GDM1 (cell line): ENCODE results near the gene ATP2A3.

Experiments
- DNase-seq: peaks from one replicate; lab custom pipeline; 2025; lab: John Stamatoyannopoulos, UW

The ATP2A3 gene

GRCh38 chr17:3890082-3890877 is 74.0 kb downstream of the ATP2A3 start:
- no peak for DNase-seq

GRCh38 chr17:3889325-3890012 is 74.8 kb downstream of the ATP2A3 start:
- no peak for DNase-seq

GRCh38 chr17:3888343-3889171 is 75.7 kb downstream of the ATP2A3 start:
- peak; percentile 2 for DNase-seq

GRCh38 chr17:3887804-3888203 is 76.4 kb downstream of the ATP2A3 start:
- no peak for DNase-seq

GRCh38 chr17:3887394-3887793 is 76.8 kb downstream of the ATP2A3 start:
- DNase-seq: no peak

GRCh38 chr17:3886776-3887175 is 77.5 kb downstream of the ATP2A3 start:
- DNase-seq: peak; percentile 53

- no peak for DNase-seq
These were observed 78.3 kb downstream of the ATP2A3 start for GRCh38 chr17:3885970-3886369.

- DNase-seq: no peak
These were observed 79.0 kb downstream of the ATP2A3 start for GRCh38 chr17:3885271-3885670.

GRCh38 chr17:3884188-3884587 is 80.0 kb downstream of the ATP2A3 start:
- no peak for DNase-seq

- DNase-seq: no peak
These were observed 82.0 kb downstream of the ATP2A3 start for GRCh38 chr17:3882276-3882675.

- DNase-seq: no peak
These were observed 83.3 kb downstream of the ATP2A3 start for GRCh38 chr17:3880983-3881382.

- no peak for DNase-seq
These were observed 84.4 kb downstream of the ATP2A3 start for GRCh38 chr17:3879591-3880417.

- DNase-seq: no peak
These were observed 85.1 kb downstream of the ATP2A3 start for GRCh38 chr17:3879186-3879585.

- no peak for DNase-seq
These were observed 87.0 kb downstream of the ATP2A3 start for GRCh38 chr17:3877220-3877619.

GRCh38 chr17:3875317-3875716 is 88.9 kb downstream of the ATP2A3 start:
- DNase-seq: no peak
